GM18858 (cell line): ENCODE results near the gene AGK.
A peak's percentile ranks its signal among the peaks of the same experiment; 100 is the strongest.
"Not testable (repeated sequence)": the region's sequence is repeated elsewhere in the genome, so short reads cannot be mapped to it uniquely, and the experiment has no call there.

Source experiments
- ATAC-seq: cut with Tn5 transposase; IDR thresholded peaks from one replicate; pipeline ENCODE4 v1.9.1; 2021; ENCODE audit not compliant: unreplicated experiment

The AGK gene

GRCh38 chr7:141674702-141675101 lies 123.5 kb downstream of the AGK start:
- ATAC-seq: no peak

- no peak for ATAC-seq
Observed at GRCh38 chr7:141675436-141676215, 124.4 kb downstream of the AGK start.

- no peak for ATAC-seq
Observed at GRCh38 chr7:141676618-141677017, 125.4 kb downstream of the AGK start.

DNA sequence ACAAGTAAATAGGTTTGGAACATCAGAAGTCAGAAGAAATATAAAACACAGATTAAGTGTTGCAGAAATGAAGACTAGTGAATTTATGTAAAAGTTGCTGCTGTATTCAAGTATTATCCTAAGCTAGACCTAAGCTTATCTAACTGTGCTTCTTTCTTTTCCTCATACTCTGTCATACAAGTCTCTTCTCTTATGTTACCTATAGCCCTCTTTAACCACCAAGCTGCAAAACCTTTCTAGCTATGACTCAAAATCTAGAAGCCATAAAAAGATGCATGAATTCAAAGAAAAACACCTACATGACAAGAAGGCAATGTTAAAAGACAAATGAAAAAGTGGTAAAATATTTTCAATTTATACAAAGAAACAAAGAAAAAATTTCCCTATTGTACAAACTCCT lies 127.8 kb downstream of the AGK start:
- peak; percentile 80 for ATAC-seq

DNA sequence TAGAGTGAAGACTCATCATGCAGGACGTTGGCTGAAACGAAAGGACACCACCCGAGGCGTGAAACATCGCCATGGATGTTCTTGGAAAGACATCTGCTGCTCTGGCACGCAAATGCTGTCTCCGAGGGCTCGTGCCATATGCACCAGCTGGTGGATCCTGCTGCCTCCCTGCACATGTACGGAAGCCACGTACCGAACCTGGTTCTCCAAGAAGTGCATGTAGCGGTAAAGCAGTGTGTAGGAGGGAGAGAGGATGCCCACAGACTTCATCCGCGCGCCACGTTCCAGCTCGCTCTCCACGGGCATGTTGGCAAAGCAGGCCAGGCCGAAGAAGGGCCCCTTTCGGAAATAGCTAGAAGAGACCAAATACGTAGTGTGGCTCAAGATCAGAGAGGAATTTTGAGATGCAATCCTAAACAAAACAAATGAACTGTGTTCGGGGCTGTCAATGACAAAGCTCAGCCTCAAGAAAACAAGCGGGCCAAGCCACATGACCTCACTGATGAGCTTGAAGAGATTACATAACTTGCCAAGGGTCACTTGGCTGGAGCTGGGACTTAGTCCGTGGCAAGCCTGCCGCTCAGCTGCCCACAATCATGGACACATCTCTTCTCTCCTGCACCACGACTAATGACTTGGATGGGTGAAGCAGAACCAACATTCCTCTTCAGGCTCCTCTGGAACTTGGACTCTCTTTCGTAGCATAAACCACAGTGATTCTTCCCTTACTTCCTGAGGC lies 134.2 kb downstream of the AGK start:
- no peak for ATAC-seq

DNA sequence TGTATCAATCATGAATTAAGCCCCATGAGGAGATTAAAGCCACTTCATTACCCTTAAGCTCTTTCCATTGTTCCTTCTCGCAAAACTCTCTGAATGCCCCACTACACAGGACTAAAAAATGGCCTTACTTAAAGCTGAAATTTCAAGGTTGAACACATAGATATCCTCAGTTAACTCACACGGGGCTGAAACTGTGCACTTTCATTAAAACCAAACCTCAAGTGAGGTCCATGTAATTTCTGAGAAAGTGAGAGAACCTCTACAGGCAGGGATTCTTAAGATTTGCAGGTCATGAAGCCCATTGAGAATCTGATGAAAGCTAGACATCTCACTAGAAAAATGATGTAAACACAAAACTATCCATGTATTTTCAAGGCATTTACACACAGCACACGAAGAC lies 134.9 kb downstream of the AGK start:
- no peak for ATAC-seq

DNA sequence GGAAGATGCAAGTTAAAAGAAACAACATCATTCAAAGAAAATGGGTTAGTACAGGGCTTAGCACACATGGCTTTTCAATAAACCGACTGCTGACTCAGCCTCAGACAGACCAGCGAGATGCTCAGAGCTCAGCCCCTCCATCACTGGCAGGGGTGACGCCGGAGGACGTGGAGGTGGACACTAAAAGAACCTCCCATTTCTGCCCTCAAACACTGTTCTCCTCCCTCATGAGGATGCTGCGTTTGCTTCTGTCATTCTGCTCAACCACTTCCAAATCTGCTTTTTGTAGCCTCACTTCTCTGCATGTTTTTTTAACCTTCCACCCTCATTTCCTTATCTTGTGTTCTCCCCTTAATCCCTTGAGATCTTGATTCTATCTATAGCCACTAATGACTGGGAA lies 135.5 kb downstream of the AGK start:
- ATAC-seq: no peak

GRCh38 chr7:141688043-141688442 lies 136.8 kb downstream of the AGK start:
- no peak for ATAC-seq

GRCh38 chr7:141689072-141689825 lies 138.0 kb downstream of the AGK start:
- ATAC-seq: not testable (repeated sequence)

- ATAC-seq: no peak
Observed at GRCh38 chr7:141691540-141691939, 140.3 kb downstream of the AGK start.

DNA sequence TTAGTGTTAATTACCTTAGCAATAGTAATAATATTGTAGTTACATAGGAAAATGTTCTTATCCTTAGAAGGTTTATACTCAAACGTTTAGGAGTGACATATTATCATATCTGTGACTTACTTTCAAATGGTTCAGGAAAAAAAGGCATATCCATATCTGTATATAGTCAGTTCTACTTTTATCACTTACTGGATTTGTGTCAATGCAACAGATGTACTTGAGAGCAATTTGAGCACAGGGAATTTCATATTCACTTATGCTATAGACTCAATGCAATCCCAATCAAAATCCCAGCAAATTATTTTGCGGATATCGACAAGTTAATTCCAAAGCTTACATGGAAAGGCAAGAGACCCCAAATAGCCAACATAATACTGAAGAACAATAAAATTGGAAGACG lies 140.8 kb downstream of the AGK start:
- no peak for ATAC-seq

DNA sequence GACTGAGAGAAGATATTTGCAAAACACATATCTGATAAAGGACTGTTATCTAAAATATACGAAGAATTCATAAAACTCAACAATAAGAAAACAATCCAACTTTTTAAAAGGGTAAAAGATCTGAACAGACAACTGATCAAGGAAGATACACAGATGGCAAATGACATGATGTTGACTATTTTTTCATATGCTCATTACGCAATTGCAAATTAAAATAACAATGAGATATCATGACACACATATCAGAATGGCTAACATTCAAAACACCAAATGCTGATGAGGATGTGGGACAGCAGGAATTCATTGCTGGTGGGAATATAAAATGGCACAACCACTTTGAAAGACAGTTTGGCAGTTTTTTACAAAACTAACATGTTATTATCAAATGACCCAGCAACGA lies 141.9 kb downstream of the AGK start:
- no peak for ATAC-seq

- no peak for ATAC-seq
Observed at GRCh38 chr7:141695803-141696289, 144.6 kb downstream of the AGK start.

- ATAC-seq: no peak
Observed at GRCh38 chr7:141696348-141696747, 145.1 kb downstream of the AGK start.

DNA sequence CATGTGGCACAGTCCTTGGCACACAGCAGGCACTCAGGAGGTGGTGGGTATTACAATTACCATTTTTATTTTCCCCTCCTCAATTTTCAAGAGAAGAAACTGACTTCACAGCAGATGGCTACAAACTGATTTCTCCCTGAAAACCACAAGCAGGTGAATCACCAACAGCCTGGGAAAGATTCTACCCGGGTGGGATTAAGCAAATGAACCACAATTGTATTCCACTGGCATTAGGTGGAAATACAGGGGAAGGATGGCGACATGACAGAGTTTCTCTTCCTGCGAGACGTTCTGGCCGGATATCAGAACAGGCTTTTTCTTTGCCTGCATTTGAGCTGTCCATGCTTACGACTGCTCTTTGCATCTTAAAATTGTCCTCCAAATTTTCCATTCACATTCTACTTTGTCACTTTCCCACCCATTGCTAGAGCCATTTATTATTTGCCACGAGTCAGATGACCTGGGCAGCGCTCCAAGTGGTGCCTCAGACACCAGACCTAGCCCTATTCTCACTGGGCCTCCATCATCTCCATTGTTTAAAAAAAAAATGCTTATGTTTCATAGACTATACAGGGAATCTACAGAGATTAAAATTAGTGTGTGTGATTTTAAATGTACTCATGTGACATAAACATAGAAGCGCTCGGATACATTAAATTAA lies 146.1 kb downstream of the AGK start:
- no peak for ATAC-seq

DNA sequence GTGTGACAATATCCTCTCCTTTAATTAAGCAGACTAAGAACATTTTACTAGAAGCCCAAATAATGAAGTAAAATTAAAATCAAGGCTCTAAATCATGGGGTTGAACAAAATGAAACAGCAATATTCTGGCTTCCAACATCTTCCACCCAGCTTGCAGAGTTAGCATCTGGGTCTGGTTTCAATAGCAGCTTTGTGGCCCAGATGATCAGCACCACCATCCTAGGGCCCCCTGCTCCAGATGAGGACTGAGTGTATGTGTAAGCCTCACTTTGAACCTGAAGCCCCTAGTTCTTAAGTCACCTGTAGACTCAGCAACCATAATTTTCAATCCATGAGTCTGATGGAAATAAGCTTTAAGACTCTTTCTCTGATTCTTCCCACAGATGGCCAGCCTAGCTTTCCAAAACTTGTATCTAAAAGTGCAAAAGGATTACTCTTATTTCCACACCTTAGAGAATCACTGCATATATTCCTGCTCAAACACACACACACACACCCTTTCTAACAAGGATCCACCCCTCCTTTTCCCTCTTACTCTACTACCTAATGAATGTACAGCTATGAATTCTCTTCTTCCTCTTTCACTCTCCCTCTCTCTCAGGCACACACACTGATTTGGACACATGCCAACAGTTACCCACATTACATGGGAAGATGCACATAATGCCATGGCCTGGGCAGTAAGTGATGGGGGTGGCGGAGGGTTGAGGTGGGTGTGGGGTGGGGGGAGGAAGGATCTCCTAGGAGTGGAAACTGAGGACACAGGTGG lies 147.2 kb downstream of the AGK start:
- ATAC-seq: no peak

GRCh38 chr7:141699860-141700259 lies 148.7 kb downstream of the AGK start:
- ATAC-seq: no peak

DNA sequence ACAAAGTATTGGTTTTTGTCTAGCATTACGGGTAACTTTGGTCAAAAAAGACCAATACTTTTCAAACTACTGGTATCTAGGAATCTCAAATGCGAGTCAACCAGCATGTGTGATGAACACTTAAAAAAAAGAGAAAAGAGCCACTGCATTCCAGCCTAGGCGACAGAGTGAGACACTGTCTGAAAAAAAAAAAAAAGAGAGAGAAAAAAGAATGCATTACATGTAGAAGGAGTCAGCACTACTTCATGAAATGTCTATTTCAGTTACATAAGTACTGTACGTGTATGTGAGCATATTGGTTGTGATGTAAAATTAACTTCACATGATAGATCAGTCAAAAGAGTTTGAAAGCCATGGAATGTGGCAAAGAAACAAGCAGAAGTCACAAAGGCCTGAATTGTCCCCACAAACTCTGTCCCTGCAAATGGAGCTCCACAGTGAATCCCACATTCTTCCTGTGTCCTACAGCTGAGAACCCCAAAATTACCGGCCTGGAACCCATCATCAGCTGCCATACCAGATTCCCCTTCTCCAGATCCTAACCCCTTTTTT lies 149.2 kb downstream of the AGK start:
- no peak for ATAC-seq

DNA sequence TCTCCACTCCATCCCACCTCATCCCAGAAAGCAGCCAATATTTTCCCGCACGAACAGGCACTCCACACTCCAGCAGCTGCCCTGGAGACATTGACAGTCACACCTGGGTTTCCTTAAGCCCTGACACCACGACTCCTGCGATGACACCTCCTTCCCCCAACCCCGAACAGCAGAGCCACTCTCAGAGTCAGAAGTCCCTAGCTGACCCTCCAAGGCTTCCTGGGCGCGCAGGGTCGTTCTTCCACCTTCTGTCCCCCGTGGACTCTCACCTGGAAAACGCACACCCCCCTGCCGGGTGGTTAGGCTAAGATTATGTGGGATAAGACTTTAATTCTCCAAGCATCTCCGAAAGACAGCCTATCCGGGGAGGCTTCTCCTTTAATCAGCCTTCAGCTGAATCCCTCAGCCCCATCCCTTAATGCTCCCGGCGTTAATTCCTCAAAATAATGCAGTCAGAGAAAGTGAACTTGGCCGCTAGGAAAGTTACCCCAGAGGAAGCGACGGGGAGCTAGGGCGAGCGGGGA lies 149.7 kb downstream of the AGK start:
- no peak for ATAC-seq
